CD4-positive, alpha-beta T cell treated with Interleukin-2 at 100 ng/mL for 4 hours (primary cell): ENCODE measurements around the gene SVEP1.
"Not testable (repeated sequence)": the region's sequence is repeated elsewhere in the genome, so short reads cannot be mapped to it uniquely, and the experiment has no call there.

Source experiments
- DNase-seq: peaks from one replicate; pipeline ENCODE4 v3.0.0-alpha.2; 2020; ENCODE audit warnings: low spot score

The SVEP1 gene

GRCh38 chr9:110579034-110579861 is at the start of gene SVEP1:
SVEP1 (minus strand) TSS chr9:110579741; CDS start chr9:110579543, 198 bp downstream.
- no peak for DNase-seq

DNA sequence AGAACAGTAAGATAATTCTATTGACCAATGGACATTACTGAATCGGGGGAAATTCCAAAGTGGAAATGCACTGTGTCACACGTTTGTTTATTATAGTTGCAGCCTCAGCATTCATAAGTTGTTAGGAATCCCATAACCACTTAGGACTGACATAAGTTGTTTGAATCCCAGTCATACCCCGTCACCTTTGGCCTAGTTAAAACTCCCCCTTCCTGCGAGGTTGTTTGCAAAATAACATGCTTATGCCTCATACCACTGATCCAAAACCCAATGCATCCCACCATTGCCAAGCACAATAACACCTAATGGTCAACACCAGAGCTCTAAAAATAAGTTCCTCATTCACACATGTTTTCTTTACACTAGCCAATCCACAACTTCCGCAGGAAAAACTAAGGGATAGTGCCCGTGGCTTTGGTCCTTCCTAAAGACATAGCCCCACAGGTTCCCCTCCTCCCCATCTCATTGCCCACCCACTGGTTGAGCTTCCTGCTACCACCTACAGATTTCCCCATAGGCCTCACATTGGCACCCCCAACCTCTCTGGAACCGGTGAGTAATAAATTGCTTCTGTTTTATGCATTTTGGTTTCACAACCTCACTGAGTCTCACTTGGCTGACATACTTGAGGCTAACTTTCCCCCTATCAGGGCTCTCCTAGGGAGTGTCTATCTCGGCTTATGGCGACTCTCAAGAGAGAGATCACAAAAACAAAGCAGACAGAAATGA is 46.7 kb upstream of the SVEP1 start:
- DNase-seq = no peak

DNA sequence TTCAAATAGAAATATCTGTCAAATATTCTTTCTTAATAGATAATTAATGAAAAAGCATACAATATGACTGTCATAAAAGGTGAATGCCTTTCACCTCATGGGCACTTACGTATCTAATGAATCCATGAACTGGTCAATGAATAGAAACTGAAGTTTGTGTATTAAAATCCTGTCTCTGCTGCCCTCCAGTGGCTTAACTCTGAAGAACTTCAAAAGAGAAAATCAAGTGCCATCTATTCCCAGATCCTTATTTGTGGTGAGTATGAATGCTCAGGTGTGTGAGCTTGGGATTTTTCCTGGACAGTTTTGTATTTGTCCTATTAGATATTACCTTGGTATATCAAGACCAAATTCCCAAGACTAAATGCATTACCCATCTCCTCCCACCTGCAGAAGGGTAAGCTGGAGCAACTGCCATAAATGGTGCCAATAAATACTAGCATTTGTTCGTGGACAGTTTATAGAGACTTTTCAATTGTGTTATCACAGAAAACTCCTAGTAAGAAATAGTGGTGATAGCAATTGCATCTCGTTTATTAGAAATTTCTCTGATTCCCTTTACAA is 44.0 kb upstream of the SVEP1 start:
- peak; percentile 14 for DNase-seq

- no peak for DNase-seq
Measured at GRCh38 chr9:110622368-110622767, 42.8 kb upstream of the SVEP1 start.

- no peak for DNase-seq
Measured at GRCh38 chr9:110620726-110621125, 41.2 kb upstream of the SVEP1 start.

- no peak for DNase-seq
Measured at GRCh38 chr9:110619831-110620230, 40.3 kb upstream of the SVEP1 start.

DNA sequence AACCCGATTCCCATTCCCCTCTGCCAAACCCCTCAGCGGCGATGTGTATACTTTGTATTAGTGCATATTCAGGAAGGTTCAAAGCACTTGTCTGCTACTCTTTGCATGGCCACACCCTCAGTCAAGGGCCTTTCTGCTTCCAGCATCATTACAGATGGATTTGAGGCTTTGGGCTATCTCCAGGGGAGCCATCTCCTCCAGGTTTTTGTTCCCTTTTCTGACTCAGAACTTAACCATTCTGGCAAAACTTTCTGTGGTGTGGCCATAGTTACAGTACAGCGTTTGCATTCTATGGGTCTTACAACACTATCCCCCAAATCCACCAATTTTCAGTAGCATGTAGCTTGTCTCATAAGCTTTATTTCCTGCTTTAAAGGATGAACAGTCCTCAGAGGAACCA is 36.0 kb upstream of the SVEP1 start:
- DNase-seq = no peak

- not testable (repeated sequence) for DNase-seq
Measured at GRCh38 chr9:110614576-110614975, 35.0 kb upstream of the SVEP1 start.

DNA sequence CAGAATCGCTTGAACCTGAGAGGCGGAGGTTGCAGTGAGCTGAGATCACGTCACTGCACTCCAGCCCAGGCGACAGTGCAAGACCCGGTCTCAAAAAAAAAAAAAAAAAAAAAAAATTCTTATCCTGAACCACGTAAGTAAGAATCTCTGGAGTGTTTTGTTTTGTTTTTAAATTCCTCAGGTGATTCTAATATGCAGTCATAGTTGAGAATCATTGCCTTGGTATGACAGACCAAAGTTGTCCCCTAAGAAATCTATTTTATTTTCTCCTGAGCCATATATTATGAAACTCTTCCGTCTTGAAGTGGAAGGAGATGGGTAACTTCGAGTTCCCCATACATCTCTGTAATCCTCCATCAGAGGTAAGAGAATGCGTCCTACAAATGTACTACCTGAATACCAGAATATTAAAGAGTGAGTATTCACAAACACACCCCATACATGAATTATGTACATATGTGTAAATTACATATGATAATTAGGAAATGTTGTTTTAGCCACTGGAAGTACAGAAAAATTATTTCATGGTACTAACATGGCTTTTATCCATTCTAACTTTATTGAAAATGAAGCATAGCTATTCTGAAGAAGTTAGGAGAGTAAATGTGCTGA is 26.7 kb upstream of the SVEP1 start:
- no peak for DNase-seq

DNA sequence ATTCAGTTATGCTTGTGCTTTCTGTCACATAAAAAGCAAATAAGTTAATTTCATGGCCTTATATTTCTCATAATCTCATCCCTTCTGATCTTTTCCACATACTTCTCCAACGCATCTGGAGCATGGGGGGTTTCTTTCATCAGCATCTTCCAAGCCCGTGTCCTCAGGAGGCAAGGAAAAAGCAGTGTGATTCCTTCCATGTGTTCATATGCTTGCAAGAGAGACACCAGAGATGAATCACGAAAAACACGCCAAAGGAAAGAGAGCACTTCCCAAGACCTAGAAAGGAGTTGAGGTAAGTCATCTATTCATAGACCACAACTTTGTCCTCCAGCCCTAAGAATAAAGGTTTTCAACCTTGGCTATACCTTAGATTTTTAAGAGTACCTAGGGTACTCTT is 26.0 kb upstream of the SVEP1 start:
- no peak for DNase-seq

- DNase-seq = no peak
Measured at GRCh38 chr9:110604171-110604601, 24.6 kb upstream of the SVEP1 start.

GRCh38 chr9:110602281-110602680 is 22.7 kb upstream of the SVEP1 start:
- DNase-seq = no peak

DNA sequence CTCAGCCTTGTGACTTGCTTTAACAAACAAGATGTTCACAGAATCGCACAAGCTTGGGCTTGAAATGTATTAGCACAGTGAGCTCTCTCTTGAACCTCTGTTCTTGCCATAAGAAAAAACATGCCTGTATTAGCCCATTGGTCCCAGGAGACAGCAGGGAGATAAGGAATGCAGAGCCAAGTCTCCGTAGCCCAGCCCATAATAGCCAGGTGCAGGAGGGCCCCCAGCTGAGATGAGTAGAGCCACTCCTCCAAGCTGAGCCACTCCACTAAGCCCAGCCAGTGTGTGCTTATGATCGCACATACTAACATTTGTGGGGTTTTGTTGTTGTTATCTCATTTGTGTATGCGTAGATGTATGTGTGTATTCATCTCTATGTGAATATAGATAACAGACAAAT is 21.6 kb upstream of the SVEP1 start:
- no peak for DNase-seq

- no peak for DNase-seq
Measured at GRCh38 chr9:110599468-110599867, 19.9 kb upstream of the SVEP1 start.

- no peak for DNase-seq
Measured at GRCh38 chr9:110592044-110592830, 12.7 kb upstream of the SVEP1 start.

DNA sequence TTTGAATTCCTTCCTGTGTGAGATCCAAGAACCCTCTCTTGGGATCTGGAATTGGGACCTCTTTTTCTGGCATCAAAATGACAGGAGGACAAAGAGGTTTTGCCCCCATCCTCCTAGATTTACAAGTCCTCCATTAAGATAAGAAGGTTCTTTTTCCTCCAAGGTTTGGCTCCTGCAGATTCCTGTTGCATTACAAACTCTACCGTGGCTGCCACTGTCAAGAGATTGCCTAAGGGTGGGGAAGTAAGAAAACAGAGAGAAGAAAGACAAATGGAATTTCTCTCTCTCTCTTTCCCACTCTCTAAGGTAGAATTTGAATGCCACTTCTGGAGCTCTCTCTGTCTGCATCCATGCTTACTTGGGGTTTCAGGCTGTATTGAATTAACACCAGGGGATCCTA is 12.0 kb upstream of the SVEP1 start:
- no peak for DNase-seq

GRCh38 chr9:110590816-110591215 is 11.3 kb upstream of the SVEP1 start:
- no peak for DNase-seq

DNA sequence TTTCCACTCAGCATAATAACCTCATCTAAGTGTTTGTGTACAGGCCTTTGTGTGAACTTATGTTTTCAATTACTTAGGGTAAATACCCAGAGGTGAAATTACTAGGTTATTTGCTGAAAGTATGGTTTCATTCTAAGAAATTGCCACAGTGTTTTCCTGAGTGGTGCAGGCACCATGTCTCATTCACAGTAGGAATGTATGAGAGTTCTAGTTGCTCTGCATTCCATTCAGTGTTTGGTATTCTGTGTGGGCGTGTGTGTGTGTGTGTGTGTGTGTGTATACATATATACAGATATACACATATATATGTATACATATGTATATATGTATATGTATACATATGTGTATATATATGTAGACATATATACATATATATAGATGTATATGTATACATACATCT is 8.8 kb upstream of the SVEP1 start:
- DNase-seq = no peak

DNA sequence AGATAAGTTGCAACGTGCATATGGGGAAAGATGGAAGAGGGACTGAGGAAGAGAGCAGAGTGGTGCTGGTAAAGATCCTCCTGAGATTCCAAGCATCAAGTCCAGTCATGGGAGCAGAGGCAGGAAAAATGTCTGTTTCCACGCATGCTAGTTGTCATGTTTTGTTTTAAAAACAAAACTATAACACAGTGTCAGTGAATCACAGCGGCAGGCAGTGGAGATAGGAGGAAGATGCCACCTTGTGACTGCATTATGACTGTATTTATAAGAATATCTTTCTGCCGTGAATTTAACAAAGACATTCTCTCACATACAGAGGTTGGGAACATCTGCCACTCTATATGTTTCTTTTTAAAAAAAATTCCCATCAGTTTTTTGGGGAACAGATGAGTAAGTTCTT is 3.7 kb upstream of the SVEP1 start:
- no peak for DNase-seq

- DNase-seq = no peak
Measured at GRCh38 chr9:110582156-110582555, 2.6 kb upstream of the SVEP1 start.

GRCh38 chr9:110580850-110581249 is 1.3 kb upstream of the SVEP1 start:
- no peak for DNase-seq

DNA sequence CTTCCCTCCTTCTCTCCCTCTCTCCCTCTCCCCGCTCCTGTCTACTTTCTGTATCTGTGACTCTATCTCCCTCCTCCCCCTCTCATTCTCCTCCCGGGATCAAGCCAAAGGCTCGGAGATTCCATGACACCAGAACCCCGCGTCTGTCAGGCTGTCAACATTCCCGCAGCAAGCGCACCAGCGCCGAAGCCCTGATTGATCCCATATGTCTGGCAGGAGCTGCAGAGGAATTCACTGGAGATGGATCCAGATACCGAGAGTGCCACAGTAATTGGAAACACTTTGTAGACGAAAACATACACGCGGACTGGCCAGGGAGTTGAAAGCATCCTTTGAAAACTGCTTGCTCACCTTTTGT is 300 bp upstream of the SVEP1 start:
- no peak for DNase-seq
